GM19467 (cell line): ENCODE measurements around the gene GAB2.
"Not testable (repeated sequence)": the region's sequence is repeated elsewhere in the genome, so short reads cannot be mapped to it uniquely, and the experiment has no call there.

Experiments used
- ATAC-seq: cut with Tn5 transposase; IDR thresholded peaks from one replicate; pipeline ENCODE4 v1.9.1; 2021; ENCODE audit warnings: mild to moderate bottlenecking, moderate library complexity; ENCODE audit not compliant: unreplicated experiment

Gene GAB2

DNA sequence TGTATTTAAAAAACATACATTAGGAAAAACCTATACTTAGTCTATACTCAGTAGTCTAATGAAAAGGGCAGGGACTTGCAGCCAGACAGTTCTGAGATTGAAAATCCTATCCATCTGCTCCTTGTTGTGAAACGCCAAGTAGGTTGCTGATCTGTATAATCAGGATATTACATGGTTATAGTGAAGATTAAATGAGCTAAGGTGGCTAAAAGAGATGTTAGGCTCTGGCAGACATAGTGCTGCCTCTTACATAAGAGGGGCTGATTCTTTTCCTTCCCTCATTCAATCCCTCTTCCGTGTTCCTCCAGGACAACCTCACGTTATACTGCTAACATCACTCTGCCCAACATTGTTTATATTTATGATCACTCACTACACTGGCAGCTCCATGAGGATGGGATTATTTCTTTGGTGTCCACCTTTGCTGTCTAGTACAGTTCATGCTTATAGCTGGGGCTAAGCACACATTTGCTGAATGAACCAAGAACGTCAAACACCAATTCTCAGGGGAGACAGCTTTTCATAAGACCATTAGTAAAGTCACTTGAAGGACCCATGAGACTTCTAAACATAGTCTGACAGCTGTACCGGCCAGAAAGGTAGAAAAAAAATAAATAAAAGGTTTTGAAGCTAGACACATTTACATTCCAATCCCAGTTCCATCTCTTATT, 46.3 kb downstream of the GAB2 start:
- no peak for ATAC-seq

DNA sequence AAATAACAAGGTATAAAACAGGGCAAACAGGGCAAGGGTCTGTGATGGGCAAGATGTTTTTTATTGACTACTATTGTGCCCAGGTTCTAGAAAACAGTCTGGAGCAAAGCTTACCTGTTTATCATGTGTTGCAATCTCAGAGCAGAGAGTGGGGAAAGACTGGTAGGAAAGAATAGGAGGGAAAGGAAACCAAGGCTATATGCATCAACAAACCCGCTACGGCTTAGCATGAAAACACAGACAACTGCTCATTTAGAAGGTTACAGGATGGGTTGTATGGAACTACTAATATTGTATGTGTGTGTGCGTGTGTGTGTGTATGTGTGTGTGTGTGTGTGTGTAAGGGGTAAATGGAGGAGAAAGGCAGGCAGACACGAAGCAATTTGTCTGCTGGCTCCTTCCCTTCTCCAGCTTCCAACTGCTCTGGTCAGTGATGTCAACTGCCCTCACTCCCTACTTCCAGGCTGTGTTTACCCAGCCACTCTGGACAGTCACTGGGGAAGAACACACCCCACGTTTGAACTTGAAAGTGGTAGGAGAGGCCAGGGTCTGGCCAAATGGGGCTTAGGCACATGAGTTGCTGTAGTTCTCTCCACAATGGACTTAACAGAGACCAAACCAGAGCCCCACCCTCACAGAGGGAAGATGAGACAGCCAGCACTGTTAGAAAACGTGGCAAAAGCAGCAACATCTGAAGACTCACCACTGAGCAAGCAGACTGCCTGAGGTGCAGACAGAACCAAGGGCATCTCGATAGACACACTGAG, 47.0 kb downstream of the GAB2 start:
- no peak for ATAC-seq

DNA sequence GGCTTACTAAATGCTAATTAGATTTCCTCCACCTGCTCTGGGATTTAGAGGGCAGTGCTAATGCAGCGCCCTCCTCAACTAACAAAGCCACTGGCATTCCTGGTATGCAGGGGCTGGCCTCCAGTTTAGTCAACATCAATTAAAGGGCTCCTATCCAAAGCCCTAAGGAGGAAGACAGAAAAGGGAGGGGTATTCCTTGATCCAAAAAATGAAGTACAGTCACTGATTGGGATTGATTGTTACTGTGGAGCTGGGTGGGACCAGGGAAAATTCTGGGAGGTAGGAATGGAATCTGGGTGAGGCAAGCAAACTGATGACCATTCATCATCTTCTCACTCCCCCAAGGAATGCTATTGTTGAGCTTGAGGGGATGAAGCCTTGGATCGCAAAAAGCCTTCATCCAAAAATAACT, 52.2 kb downstream of the GAB2 start:
- no peak for ATAC-seq

DNA sequence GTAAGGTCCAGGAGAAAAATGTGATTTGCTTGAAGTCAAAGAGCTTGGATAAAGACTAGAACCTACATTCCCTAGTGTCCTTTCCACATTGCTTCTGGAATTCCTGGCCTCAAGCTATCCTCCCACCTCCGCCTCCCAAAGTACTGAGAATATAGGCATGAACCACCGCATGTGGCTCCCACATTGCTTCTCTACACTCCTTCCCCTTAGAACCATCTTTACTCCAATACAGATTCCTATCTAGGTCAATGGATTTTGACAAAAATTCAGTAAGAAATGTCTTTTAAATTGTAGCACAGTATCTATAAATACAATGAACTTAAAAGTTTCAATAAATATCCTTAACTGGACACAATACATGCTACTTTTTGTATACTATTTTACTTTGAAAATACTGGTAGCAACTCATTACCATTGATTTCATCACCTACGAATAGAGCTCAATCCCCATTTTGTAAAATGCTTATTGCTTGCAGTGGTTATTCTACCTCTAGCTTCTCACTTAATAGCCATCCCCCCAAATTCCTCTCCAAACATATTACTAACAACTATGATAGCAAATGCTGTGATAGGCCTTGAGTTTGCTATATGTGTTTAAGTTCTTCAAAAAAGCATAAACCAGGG, 53.4 kb downstream of the GAB2 start:
- ATAC-seq = no peak

DNA sequence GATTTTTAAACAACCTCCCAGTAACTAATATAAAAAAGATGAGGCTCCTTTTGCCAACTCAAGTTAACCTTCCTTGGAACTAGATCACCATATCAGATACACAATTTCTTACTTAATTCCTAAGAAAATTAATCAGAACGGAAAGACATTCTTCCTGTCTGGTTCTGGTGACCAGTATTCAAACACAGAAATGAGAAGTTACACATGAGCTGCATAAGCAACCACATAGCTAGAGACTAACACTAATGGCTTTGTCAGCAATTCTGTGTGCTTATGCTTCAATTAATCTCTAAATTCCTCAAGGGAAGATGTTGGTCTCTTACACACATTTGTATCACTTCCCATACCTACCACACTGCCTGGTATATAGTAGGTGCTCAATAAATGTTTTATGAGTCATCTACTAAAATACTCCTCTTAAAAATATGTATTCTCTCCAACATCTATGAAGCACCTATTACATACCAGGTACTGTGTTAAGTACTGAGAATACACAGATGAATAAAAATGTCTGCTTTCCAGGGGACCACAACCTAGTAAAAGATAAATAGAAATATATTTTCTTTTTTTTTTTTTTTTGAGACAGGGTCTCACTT, 54.5 kb downstream of the GAB2 start:
- no peak for ATAC-seq

DNA sequence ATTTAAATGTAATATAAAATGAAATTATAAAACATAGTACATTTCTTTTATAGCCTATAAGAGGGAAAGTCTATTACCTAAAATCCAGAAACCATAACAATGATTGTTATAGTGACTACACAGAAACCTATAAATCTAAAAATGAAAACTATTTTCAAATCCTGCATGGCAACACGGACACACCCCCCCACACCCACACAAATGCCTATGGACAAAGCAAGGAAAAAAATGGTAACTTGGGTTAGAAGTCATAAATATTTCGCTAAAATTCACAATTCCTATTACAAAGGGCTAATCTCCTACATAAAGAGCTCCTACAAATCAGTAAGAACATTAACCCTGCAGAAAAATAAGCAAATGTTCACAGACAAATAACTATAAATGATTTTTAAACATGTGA, 56.4 kb downstream of the GAB2 start:
- no peak for ATAC-seq

DNA sequence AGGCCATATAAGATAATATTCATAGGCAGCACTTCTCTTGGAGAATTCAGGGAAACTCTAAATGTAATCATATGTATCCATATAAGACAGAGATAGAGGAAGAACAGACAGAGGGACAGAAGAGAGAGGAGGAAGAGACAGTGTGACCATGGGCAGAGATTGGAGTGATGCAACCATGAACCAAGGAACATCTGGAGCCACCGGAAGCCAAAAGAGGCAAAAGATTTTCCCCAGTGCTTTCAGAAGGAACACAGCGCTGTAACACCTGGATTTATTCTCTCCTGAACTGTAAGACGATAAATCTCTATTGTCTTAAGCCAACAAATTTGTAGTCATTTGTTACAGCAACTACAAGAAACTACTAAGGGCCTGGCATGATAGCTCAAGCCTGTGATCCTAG, 57.7 kb downstream of the GAB2 start:
- ATAC-seq = no peak

DNA sequence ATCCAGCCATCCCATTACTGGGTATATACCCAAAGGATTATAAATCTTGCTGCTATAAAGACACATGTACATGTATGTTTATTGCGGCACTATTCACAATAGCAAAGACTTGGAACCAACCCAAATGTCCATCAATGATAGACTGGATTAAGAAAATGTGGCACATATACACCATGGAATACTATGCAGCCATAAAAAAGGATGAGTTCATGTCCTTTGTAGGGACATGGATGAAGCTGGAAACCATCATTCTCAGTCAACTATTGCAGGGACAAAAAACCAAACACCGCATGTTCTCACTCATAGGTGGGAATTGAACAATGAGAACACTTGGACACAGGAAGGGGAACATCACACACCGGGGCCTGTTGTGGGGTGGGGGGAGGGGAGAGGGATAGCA, 59.7 kb downstream of the GAB2 start:
- ATAC-seq = not testable (repeated sequence)

DNA sequence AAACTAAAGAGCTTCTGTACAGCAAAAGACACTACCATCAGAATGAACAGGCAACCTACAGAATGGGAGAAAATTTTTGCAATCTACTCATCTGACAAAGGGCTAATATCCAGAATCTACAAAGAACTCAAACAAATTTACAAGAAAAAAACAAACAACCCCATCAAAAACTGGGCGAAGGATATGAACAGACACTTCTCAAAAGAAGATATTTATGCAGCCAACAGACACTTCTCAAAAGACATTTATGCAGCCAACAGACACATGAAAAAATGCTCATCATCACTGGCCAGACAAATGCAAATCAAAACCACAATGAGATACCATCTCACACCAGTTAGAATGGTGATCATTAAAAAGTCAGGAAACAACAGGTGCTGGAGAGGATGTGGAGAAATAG, 60.2 kb downstream of the GAB2 start:
- ATAC-seq = not testable (repeated sequence)

DNA sequence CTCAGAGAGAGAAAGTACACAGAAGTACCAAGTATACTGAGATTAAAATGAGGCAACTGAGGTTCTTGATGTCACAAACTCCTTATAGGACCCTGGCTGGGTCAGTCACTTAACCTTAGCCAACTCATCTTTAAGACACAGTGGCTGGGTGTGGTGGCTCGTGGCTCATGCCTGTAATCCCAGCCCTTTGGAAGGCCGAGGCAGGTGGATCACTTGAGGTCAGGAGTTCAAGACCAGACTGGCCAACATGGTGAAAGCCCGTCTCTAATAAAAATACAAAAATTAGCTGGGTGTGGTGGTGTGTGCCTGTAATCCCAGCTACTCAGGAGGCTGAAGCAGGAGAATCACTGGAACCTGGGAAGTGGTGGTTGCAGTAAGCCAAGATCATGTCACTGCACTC, 61.9 kb downstream of the GAB2 start:
- ATAC-seq = not testable (repeated sequence)

DNA sequence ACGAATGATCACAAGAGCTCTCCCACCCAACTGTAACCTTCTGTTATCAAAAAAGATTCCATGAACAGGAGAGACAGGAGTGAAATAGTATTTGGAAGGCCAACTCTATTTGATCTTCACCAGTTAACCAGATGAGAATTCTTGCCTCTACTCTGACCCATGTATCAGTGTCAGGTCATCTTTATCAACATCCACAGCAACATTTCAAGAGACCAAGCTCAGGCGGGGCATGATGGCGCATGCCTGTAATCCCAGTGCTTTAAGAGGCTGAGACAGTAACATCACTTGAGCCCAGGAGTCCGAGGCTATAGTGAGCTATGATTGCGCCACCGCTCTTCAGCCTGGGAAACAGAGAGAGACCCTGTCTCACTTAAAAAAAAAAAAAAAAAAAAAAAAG, 62.3 kb downstream of the GAB2 start:
- ATAC-seq = no peak

DNA sequence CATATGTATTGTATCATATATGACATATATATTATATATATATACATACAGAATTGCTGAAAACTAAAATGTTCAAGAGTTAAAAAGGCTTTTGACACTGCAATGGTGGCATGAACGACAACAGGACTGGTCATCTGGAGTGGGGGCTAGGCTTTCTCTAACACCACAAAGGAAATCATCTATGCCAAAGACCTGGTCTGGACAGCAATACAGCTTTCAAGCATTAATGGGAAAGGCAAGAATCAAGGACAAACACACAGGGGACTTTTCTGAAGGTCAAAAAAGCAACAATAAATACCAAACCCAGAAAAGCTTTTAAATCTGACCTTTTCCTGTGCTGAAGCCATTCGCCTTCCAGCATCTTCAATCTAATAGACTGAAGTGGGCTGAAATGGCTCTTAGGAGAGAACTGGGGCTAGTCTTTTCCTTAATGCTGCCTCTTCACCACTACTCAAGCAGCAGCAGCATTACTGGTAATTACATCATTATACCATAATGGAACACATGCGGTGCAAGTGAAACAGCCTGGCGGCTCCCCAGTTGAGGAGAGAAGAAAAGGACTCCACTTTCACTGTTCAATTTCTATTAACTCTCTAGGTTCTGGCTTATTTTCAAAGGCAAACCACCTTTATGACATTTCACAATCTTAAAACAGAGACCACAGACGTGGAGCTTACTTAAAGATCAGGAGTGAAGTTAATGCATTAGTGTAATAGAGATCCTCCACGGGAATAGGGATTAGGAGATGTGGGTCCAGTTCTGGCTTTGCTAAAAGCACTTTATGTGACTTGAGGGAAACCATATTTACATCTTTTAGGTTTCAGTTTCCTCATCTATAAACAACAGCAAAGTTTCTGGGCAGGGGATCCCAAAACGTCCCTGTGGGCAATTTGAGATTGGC, 63.0 kb downstream of the GAB2 start:
- no peak for ATAC-seq

DNA sequence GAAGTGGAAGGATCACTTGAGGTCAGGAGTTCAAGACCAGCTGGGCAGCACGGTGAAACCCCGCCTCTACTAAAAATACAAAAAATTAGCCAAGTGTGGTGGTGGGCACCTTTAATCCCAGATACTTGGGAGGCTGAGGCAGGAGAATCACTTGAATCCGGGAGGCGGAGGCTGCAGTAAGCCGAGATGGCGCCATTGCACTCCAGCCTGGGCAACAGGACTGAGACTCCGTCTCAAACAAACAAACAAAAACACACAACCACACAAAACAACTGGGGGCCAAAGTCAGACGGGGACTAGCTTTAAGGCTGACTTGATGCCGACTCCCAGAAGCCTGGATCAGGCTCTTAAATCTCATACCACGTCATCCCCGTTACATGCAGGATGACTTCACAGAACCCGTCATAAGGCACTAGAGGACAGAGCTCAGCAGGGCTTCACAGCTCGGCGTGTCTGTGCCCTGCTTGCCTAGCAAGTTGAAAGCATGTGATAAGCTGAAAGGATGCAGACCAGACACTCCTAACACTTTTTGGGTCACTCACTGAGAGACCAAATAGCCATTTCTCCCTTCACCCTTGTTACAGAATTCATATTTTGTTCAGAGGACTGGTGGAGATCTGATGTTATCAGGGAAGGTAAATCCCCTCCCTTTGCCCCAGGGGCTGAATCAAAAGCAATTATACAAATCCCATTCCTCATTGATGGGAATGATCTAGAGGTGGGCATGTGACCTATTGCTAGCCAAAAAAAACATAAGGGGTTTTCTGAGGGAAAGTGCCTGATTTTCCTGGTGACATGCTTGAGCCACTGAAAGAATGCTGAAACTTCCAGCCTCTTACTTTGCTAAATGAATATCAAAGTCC, 65.4 kb downstream of the GAB2 start:
- ATAC-seq = no peak

DNA sequence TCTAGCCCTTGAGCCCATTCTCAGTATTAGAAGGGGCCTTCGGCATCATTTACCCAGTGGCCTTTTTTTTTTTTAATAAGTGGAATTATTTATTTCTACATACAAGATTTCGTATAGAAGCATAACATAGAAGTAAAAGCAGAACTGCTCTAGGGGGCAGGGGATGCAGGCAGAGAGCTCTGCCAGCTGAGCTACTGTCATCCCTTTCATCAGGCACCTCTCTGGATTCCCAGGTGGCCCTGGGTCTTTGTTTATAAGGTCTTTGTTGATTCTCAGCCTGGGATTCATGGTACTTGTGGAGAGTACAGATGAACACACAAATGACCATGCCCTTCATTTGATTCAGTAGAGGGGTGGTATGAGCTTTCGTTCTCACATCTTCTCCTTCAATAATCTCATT, 66.4 kb downstream of the GAB2 start:
- ATAC-seq = no peak

DNA sequence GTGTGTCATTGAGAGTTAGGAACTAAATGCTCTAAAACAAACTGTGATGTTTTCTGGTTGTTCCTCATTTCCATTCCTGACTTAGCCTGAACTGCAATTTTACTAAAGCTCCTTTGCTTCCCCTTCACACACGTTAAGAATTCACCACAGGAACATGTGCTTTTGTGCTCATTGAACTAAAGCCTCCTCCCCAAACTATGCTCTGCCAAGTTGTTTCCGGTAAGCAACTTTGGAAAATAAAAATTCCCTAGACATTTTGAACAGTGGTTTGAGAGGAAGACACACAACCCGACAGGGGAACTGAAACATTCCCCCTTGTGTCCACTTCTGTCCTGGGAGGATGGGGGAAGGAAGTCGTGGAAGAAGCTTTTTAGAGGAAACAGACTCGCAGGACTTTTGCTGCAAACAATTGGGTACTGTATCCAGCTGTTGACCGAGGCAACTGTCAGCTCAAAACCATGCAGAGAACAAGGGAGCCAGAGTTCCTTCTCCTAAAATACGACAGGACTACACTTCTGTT, 66.9 kb downstream of the GAB2 start:
- ATAC-seq = no peak

DNA sequence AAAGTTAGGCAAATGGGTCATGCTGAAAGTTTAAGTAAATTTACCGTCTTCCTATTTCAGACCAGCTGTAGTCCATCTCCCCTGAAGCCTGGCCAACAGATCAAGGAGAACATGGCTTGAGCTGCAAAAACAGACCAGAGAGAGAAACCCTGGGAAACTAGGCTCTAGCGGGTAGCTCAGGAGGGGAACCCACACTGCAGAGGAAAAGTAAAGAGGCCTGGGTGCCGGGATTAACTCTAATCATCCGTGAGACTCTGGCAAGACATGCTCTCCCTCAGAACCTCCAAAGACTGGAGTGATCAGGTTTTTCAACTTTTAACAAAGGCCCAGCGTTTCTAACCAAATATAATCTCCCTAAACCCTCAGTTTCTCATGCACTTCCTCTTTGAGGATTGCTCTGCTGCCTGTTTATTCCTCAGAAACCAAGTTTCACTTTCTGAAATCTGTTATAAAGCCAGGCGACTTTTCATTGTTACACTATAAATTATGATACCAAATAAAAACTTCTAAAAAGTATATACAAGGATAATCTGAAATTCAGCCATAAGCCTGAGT, 67.5 kb downstream of the GAB2 start:
- no peak for ATAC-seq

DNA sequence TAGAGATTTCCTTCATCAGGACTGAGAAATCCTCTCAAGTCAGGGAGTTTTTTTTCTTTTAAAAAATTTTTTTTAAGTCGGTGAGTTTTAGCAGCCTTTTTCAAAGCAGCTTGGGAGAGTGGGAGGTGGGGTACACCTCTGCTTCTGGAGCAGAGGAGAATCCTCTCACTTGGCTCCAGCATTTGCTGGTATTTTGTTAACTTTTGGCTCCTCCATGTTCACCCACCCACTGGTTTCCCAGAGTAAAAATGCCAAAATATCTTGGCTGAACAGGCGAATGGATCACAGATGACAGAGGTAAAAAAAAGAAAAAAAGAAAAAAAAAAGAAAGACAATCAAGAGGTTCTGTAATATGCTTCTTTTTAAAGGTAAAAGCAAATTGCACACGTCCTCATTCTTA, 68.0 kb downstream of the GAB2 start:
- ATAC-seq = no peak

DNA sequence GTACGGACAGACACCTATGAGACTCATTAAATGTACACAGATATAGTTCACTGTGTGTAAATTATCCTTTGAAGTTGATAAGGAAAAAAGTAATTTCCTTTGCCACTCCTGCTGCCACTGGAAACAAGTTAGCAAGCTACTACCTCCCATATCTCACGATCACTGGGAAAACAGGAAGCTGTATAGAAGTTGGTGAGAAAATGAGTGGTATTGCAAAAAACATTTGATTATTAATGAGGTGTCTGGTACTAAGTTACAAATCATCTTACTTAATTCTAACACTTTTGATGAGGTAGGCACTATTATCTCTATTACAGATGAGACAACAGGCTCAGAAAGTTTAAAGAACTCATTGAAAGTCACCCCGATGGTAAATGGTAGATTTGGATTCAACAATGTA, 68.5 kb downstream of the GAB2 start:
- no peak for ATAC-seq

DNA sequence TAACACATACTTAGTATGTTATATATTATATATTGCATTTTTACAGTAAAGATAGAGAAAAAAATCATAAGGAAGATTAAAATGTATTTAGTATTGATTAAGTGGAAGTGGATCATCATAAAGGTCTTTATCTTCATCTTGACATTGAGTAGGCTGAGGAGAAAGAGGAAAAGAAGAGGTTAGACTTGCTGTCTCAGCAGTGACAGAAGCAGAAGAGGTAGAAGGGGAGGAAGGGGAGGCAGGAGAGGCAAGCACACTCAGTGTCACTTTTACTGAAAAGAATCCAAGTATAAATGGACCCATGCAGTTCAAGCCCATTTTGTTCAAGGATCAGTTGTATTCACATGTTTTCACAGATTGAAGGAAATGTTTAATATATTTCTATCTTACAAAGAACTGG, 69.7 kb downstream of the GAB2 start:
- no peak for ATAC-seq
